H1 (cell line): Measurements from ENCODE around the gene EXOC1. TPM values are rescaled to one million over a fixed set of nuclear protein-coding genes. Genes with fewer than 3 reads are reported as not detected.

Source experiments
- CTCF ChIA-PET: fragments of 300-600 bp; sonication (Branson Sonifier 250); formaldehyde crosslinking; loops from one replicate; lab custom pipeline; 2021; ENCODE audit not compliant: partially characterized antibody; lab: Charles Lee
- POLR2A ChIA-PET: fragments of 300-600 bp; sonication (Branson Sonifier 250); formaldehyde crosslinking; loops from one replicate; lab custom pipeline; 2021; ENCODE audit warnings: inconsistent platforms; ENCODE audit not compliant: partially characterized antibody; lab: Charles Lee
- DNase-seq, 2 experiments: peaks; one replicate each; pipeline versions ENCODE4 v3.0.0 to v3.0.0-alpha.2; 2010 to 2022; ENCODE audit warnings: low spot score in 2 of 2, low read depth in 1 of 2, mixed read lengths in 1 of 2
- FAIRE-seq: peaks from 2 replicates; lab custom pipeline; 2011; peaks lifted over from hg19 to GRCh38; lab: Jason Lieb, UNC
- H2AFZ ChIP-seq: 2 replicates; pipeline ENCODE4 v1.8.1; 2012; ENCODE audit warnings: low read length, inconsistent platforms
- H2AK5ac ChIP-seq: 2 replicates; pipeline ENCODE4 v1.6.1; 2013; ENCODE audit warnings: low read depth, low read length
- H2BK120ac ChIP-seq: replicated peaks from 2 replicates; pipeline ENCODE3; 2013; ENCODE audit warnings: low read depth, low read length, inconsistent platforms
- H2BK12ac ChIP-seq: 2 replicates; pipeline ENCODE4 v1.6.1; 2013; ENCODE audit warnings: low read depth, low read length
- H2BK15ac ChIP-seq: 2 replicates; pipeline ENCODE4 v1.6.1; 2013; ENCODE audit warnings: low read length
- H2BK20ac ChIP-seq: 2 replicates; pipeline ENCODE4 v1.6.1; 2013; ENCODE audit warnings: low read length
- H2BK5ac ChIP-seq: 2 replicates; pipeline ENCODE4 v1.6.1; 2013; ENCODE audit warnings: low read depth, low read length
- H3K14ac ChIP-seq: 2 replicates; pipeline ENCODE4 v1.6.1; 2013; ENCODE audit warnings: inconsistent platforms; ENCODE audit not compliant: insufficient read length
- H3K18ac ChIP-seq: 2 replicates; pipeline ENCODE4 v1.6.1; 2013; ENCODE audit warnings: low read length; ENCODE audit errors: extremely low read depth
- H3K23ac ChIP-seq: 2 replicates; pipeline ENCODE4 v1.6.1; 2013; ENCODE audit warnings: inconsistent platforms; ENCODE audit not compliant: insufficient read length
- H3K23me2 ChIP-seq: 2 replicates; pipeline ENCODE4 v1.6.1; 2013; ENCODE audit warnings: low read depth, low read length
- H3K27ac ChIP-seq: 2 replicates; pipeline ENCODE4 v1.6.1; 2011; ENCODE audit warnings: low read depth, low read length, inconsistent platforms
- H3K27me3 ChIP-seq, 4 experiments: replicated peaks in 1 of 4; 1 replicate in 1 of 4; 2 replicates in 3 of 4; pipeline versions ENCODE4 v1.6.1 to v1.8.1; 2011 to 2013; ENCODE audit warnings: low read length in 3 of 4, mild to moderate bottlenecking in 3 of 4, inconsistent platforms in 2 of 4, mixed read lengths in 2 of 4, moderate library complexity in 1 of 4; ENCODE audit not compliant: control insufficient read depth in 3 of 4, insufficient read depth in 3 of 4; ENCODE audit errors: extremely low read depth in 1 of 4
- H3K36me3 ChIP-seq, 4 experiments: 2 replicates each; pipeline versions ENCODE4 v1.6.1 to v1.8.1; 2011 to 2013; ENCODE audit warnings: mild to moderate bottlenecking in 4 of 4, low read length in 3 of 4, moderate library complexity in 2 of 4, control low read depth in 1 of 4, inconsistent platforms in 1 of 4; ENCODE audit not compliant: insufficient read depth in 4 of 4, control insufficient read depth in 2 of 4
- H3K4ac ChIP-seq: replicated peaks from 2 replicates; pipeline ENCODE3; 2013; ENCODE audit warnings: low read length, low read depth, mixed read lengths, inconsistent platforms; ENCODE audit not compliant: insufficient read length
- H3K4me1 ChIP-seq, 4 experiments: replicated peaks in 1 of 4; 1 replicate in 1 of 4; 2 replicates in 3 of 4; pipeline versions ENCODE4 v1.6.1 to v1.8.1; 2011 to 2013; ENCODE audit warnings: low read length in 3 of 4, inconsistent platforms in 2 of 4, mixed read lengths in 1 of 4; ENCODE audit not compliant: insufficient read depth in 4 of 4, control insufficient read depth in 3 of 4
- H3K4me2 ChIP-seq, 2 experiments: 2 replicates each; pipeline versions ENCODE4 v1.6.1 to v1.8.1; 2011 to 2013; ENCODE audit warnings: low read depth in 2 of 2, low read length in 2 of 2, control low read depth in 1 of 2, inconsistent platforms in 1 of 2, mild to moderate bottlenecking in 1 of 2; ENCODE audit not compliant: insufficient read depth in 1 of 2
- H3K4me3 ChIP-seq, 4 experiments: fragments of 200-600, 300-600 bp in 1 of 4; sonication (generic), shearing (Covaris generic), sonication (Bioruptor Twin) in 1 of 4; 2 replicates each; pipeline versions ENCODE4 v1.5.1 to v1.8.1; 2011 to 2016; ENCODE audit warnings: low read length in 4 of 4, low read depth in 3 of 4, control low read depth in 2 of 4, inconsistent platforms in 2 of 4, mild to moderate bottlenecking in 2 of 4, mixed read lengths in 1 of 4, moderate library complexity in 1 of 4; ENCODE audit not compliant: insufficient read depth in 2 of 4; ENCODE audit errors: extremely low read depth in 1 of 4
- H3K56ac ChIP-seq: replicated peaks from 2 replicates; pipeline ENCODE3; 2013; ENCODE audit warnings: low read depth, mild to moderate bottlenecking, mixed read lengths, low read length, inconsistent platforms; ENCODE audit not compliant: insufficient read length
- H3K79me1 ChIP-seq: 2 replicates; pipeline ENCODE4 v1.6.1; 2013; ENCODE audit warnings: low read depth, low read length, control low read depth
- H3K79me2 ChIP-seq, 2 experiments: 2 replicates each; pipeline versions ENCODE4 v1.6.1 to v1.8.1; 2012 to 2013; ENCODE audit warnings: low read length in 2 of 2, mild to moderate bottlenecking in 2 of 2, inconsistent platforms in 1 of 2; ENCODE audit not compliant: insufficient read depth in 2 of 2, control insufficient read depth in 1 of 2
- H3K9ac ChIP-seq, 4 experiments: replicated peaks in 1 of 4; 1 replicate in 1 of 4; 2 replicates in 3 of 4; pipeline versions ENCODE4 v1.6.1 to v1.8.1; 2011 to 2013; ENCODE audit warnings: low read depth in 3 of 4, low read length in 3 of 4, control low read depth in 2 of 4, mild to moderate bottlenecking in 2 of 4, moderate library complexity in 2 of 4, inconsistent platforms in 1 of 4; ENCODE audit errors: extremely low read depth in 1 of 4
- H3K9me3 ChIP-seq, 2 experiments: 2 replicates each; pipeline versions ENCODE4 v1.6.1 to v1.8.1; 2012 to 2013; ENCODE audit warnings: mild to moderate bottlenecking in 2 of 2, moderate library complexity in 2 of 2, control low read depth in 1 of 2, inconsistent platforms in 1 of 2, low read depth in 1 of 2, low read length in 1 of 2, mixed read lengths in 1 of 2; ENCODE audit not compliant: insufficient read depth in 2 of 2
- H4K20me1 ChIP-seq, 2 experiments: replicated peaks in 1 of 2; 2 replicates each; pipeline versions ENCODE3 to v1.8.1; 2011 to 2013; ENCODE audit warnings: inconsistent platforms in 2 of 2, low read length in 2 of 2, mild to moderate bottlenecking in 1 of 2; ENCODE audit not compliant: insufficient read depth in 2 of 2, control insufficient read depth in 1 of 2
- H4K5ac ChIP-seq: 2 replicates; pipeline ENCODE4 v1.6.1; 2013; ENCODE audit warnings: low read length, low read depth, mixed read lengths, inconsistent platforms; ENCODE audit not compliant: insufficient read length
- H4K8ac ChIP-seq: 2 replicates; pipeline ENCODE4 v1.8.0; 2013; ENCODE audit warnings: mild to moderate bottlenecking, moderate library complexity, low read length, inconsistent platforms; ENCODE audit not compliant: insufficient read depth; ENCODE audit errors: extremely low read depth
- H4K91ac ChIP-seq: replicated peaks from 2 replicates; pipeline ENCODE3; 2013; ENCODE audit warnings: low read length, mixed read lengths, inconsistent platforms; ENCODE audit not compliant: insufficient read length
- CEBPB ChIP-seq: IDR thresholded peaks from 2 replicates; pipeline ENCODE4 v1.6.1; 2012; ENCODE audit warnings: low read depth, low read length
- EP300 ChIP-seq, 2 experiments: IDR thresholded peaks; 1 replicate in 1 of 2; 2 replicates in 1 of 2; pipeline ENCODE4 v1.6.1; 2011 to 2012; ENCODE audit warnings: low read depth in 2 of 2, low read length in 2 of 2, mild to moderate bottlenecking in 2 of 2, borderline replicate concordance in 1 of 2, inconsistent platforms in 1 of 2, moderate library complexity in 1 of 2
- JUN ChIP-seq: IDR thresholded peaks from 2 replicates; pipeline ENCODE4 v1.6.1; 2011; ENCODE audit warnings: low read depth, mild to moderate bottlenecking, improper control_type of control experiment, low read length
- POU5F1 ChIP-seq: IDR thresholded peaks from 2 replicates; pipeline ENCODE4 v1.6.1; 2011; ENCODE audit warnings: low read depth, mild to moderate bottlenecking, low read length, moderate library complexity
- RAD21 ChIP-seq, 2 experiments: IDR thresholded peaks in 1 of 2; conservative IDR thresholded peaks in 1 of 2; 2 replicates each; pipeline ENCODE4 v1.6.1; 2011; ENCODE audit warnings: low read depth in 2 of 2, low read length in 2 of 2, improper control_type of control experiment in 1 of 2, inconsistent platforms in 1 of 2, mild to moderate bottlenecking in 1 of 2, moderate library complexity in 1 of 2
- WGBS, 2 experiments: shearing (Covaris generic) in 1 of 2; methylation state at CpG; one replicate each; pipeline versions ENCODE4 v1.1.6 to v1.1.7; 2013 to 2015; ENCODE audit warnings: low lambda C conversion rate in 2 of 2, mixed read lengths in 2 of 2, inconsistent platforms in 1 of 2, low coverage in 1 of 2, missing lambda C conversion rate in 1 of 2; ENCODE audit not compliant: insufficient replicate concordance in 2 of 2, insufficient coverage in 1 of 2, insufficient read length in 1 of 2; ENCODE audit errors: extremely low coverage in 1 of 2, missing lambda C conversion rate in 1 of 2; 5-methylcytosine and 5-hydroxymethylcytosine counted together
- polyA plus RNA-seq, 7 experiments: library from polyadenylated mRNA; depleted of rRNA in 3 of 7; stranded (reverse) in 5 of 7; unstranded in 2 of 7; fragments of >200 nt in 5 of 7; fragments of 200-250 nt in 2 of 7; gene quantifications; 1 replicate in 5 of 7; 2 replicates in 1 of 7; 4 replicates in 1 of 7; pipeline versions ENCODE4 v1.2.1 to v1.2.3, GENCODE V29; 2011 to 2013; ENCODE audit warnings: missing spikeins in 2 of 7, mixed read lengths in 2 of 7
- total RNA-seq: library from RNA; stranded (reverse); fragmentation: NEBNext Ultra II Directional; extraction: Animal tissue kit (Norgen Biotek cat#: 25700); gene quantifications from 2 replicates; pipeline ENCODE4 v1.2.1, GENCODE V29; 2021
- TF ChIP-seq, protein P1 (sequence below): IDR thresholded peaks from 2 replicates; pipeline ENCODE4 v1.6.1; 2012; ENCODE audit warnings: low read length, inconsistent platforms
- TF ChIP-seq, protein P2 (sequence below), 3 experiments: IDR thresholded peaks; 1 replicate in 2 of 3; 2 replicates in 1 of 3; pipeline versions ENCODE4 v1.5.1 to v1.6.1; 2011; ENCODE audit warnings: low read length in 3 of 3, mild to moderate bottlenecking in 3 of 3, inconsistent platforms in 2 of 3, low read depth in 1 of 3, moderate library complexity in 1 of 3; ENCODE audit not compliant: insufficient read depth in 1 of 3; ENCODE audit errors: control extremely low read depth in 1 of 3

The EXOC1 gene
- total and polyA plus RNA-seq, 2 of the 8 experiments (the other 6 are each of a cell fraction or from before 2014, with no cell fraction given): 5.9 to 19.6 TPM

DNA sequence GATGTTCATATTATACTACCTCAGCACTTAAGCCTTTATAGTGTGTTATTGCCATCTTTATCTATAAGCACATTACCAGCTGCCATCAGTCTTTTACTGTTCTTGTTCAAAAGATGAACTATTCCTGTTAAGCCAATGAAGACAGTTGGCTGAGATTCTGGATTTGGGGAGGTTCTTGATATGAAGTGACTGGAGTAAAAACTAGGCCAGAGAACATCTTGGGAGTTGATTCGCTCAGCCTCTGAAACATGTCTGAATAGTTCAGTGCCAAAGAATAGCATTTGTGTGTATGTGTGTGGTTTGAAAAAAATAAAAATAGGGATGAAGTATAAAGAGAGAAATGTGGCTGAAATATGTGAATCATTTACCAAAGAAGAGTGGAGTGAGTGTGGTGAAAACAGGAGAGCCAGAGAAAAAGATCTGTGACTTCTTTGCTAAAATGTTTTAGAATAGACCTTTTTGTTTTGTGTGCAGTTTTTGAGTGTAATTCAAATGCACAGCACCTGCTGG, 15.2 kb downstream of the EXOC1 start:
- H2BK12ac ChIP-seq: no peak overlapping the region
- DNase-seq: no peak
- H4K8ac ChIP-seq: no peak overlapping the region
- H4K5ac ChIP-seq: no peak overlapping the region
- no peak overlapping the region for H3K9ac ChIP-seq
- no peak overlapping the region for H3K56ac ChIP-seq
- H3K9me3 ChIP-seq: no peaks in the 10 kb centered on the region
- H3K4me3 ChIP-seq: no peak overlapping the region
- H3K27ac ChIP-seq: no peak overlapping the region
- no peaks in the 10 kb centered on the region for H3K27me3 ChIP-seq
- no peak overlapping the region for H3K14ac ChIP-seq
- no peak for FAIRE-seq
- POLR2A ChIA-PET: no interaction called here
- H3K79me1 ChIP-seq: no peaks in the 10 kb centered on the region
- no peak overlapping the region for H3K23ac ChIP-seq
- CTCF ChIA-PET: no interaction called here
- no peak overlapping the region for H3K4ac ChIP-seq
- no peak overlapping the region for H2AFZ ChIP-seq
- TF ChIP-seq RAD21 (IDR thresholded peaks at IDR 0.05 in 1 of 2, conservative IDR thresholded peaks at IDR 0.05 in 1 of 2; ENCODE audit: low read depth in 2 of 2, low read length in 2 of 2) (no peak), JUN (no peak), CEBPB (no peak), POU5F1 (no peak), EP300 (IDR thresholded peaks at IDR 0.05; ENCODE audit: borderline replicate concordance in 1 of 2, low read depth in 2 of 2, low read length in 2 of 2) (no peak)
- TF ChIP-seq, protein P1, sequence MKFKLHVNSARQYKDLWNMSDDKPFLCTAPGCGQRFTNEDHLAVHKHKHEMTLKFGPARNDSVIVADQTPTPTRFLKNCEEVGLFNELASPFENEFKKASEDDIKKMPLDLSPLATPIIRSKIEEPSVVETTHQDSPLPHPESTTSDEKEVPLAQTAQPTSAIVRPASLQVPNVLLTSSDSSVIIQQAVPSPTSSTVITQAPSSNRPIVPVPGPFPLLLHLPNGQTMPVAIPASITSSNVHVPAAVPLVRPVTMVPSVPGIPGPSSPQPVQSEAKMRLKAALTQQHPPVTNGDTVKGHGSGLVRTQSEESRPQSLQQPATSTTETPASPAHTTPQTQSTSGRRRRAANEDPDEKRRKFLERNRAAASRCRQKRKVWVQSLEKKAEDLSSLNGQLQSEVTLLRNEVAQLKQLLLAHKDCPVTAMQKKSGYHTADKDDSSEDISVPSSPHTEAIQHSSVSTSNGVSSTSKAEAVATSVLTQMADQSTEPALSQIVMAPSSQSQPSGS: no peak
- TF ChIP-seq, protein P2, sequence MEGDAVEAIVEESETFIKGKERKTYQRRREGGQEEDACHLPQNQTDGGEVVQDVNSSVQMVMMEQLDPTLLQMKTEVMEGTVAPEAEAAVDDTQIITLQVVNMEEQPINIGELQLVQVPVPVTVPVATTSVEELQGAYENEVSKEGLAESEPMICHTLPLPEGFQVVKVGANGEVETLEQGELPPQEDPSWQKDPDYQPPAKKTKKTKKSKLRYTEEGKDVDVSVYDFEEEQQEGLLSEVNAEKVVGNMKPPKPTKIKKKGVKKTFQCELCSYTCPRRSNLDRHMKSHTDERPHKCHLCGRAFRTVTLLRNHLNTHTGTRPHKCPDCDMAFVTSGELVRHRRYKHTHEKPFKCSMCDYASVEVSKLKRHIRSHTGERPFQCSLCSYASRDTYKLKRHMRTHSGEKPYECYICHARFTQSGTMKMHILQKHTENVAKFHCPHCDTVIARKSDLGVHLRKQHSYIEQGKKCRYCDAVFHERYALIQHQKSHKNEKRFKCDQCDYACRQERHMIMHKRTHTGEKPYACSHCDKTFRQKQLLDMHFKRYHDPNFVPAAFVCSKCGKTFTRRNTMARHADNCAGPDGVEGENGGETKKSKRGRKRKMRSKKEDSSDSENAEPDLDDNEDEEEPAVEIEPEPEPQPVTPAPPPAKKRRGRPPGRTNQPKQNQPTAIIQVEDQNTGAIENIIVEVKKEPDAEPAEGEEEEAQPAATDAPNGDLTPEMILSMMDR (IDR thresholded peaks at IDR 0.05; ENCODE audit: control extremely low read depth in 1 of 3, insufficient read depth in 1 of 3, low read depth in 1 of 3, low read length in 3 of 3): no peak
- H4K91ac ChIP-seq: no peak overlapping the region
- no peak overlapping the region for H3K4me2 ChIP-seq
- no peaks in the 10 kb centered on the region for H4K20me1 ChIP-seq
- no peak overlapping the region for H2BK120ac ChIP-seq
- H2BK5ac ChIP-seq: no peak overlapping the region
- no peak overlapping the region for H2AK5ac ChIP-seq
- H3K79me2 ChIP-seq: no peaks in the 10 kb centered on the region
- H3K23me2 ChIP-seq: no peaks in the 10 kb centered on the region; the same call in 1 of the 2 replicates
- H3K36me3 ChIP-seq: peaks cover 3 to 37% (median 9%) of the 10 kb centered on the region in 4 experiments; a peak in 5 of 8 replicates
- 93% methylated on average over 1 of the region's 1 CpG; no CpG with 5 or more reads in 1 of the 2 experiments for WGBS, 2 experiments
- no peak overlapping the region for H3K18ac ChIP-seq
- H3K4me1 ChIP-seq: no peaks in the 10 kb centered on the region
- H2BK20ac ChIP-seq: no peak overlapping the region
- H2BK15ac ChIP-seq: no peak overlapping the region
